PC-9 (cell line): ENCODE data around the gene ZEB2. TPM values are rescaled to one million over a fixed set of nuclear protein-coding genes. Genes with fewer than 3 reads are reported as not detected.

Experiments
- BruUV-seq: library from RNA; stranded (reverse); fragments of 400-500 nt; replicated peaks from 2 replicates; lab custom pipeline; 2021; lab: Mats Ljungman, UMichigan
- CTCF ChIA-PET: fragments of 300-600 bp; sonication (Branson Sonifier 250); formaldehyde crosslinking; loops from one replicate; lab custom pipeline; 2022; ENCODE audit warnings: antibody characterized with exemption; lab: Charles Lee
- POLR2A ChIA-PET: fragments of 300-600 bp; sonication (Branson Sonifier 250); formaldehyde crosslinking; loops from one replicate; lab custom pipeline; 2022; ENCODE audit warnings: antibody characterized with exemption; ENCODE audit not compliant: unreplicated experiment; lab: Charles Lee
- DNase-seq, 2 experiments: peaks; one replicate each; pipeline versions ENCODE4 v3.0.0 to v3.0.0-alpha.2; 2015 to 2022; ENCODE audit warnings: mixed read lengths in 1 of 2
- H2AFZ ChIP-seq: fragments of 200-600 bp; sonication (generic); 2 replicates; pipeline ENCODE4 v1.8.1; 2017; ENCODE audit warnings: antibody characterized with exemption
- H3F3A ChIP-seq: fragments of 200-600 bp; sonication (generic); 2 replicates; pipeline ENCODE4 v1.8.1; 2017; ENCODE audit warnings: antibody characterized with exemption, mild to moderate bottlenecking, low read depth; ENCODE audit not compliant: insufficient read depth
- H3K27ac ChIP-seq: fragments of 200-600 bp; sonication (generic); 2 replicates; pipeline ENCODE4 v1.6.1; 2016; ENCODE audit warnings: mixed run types
- H3K27me3 ChIP-seq: fragments of 200-600 bp; sonication (generic); 2 replicates; pipeline ENCODE4 v1.6.1; 2016; ENCODE audit warnings: low read depth, mixed run types; ENCODE audit not compliant: insufficient read depth
- H3K36me3 ChIP-seq: fragments of 200-600 bp; sonication (generic); 2 replicates; pipeline ENCODE4 v1.6.1; 2016; ENCODE audit warnings: low read depth, mixed run types
- H3K4me1 ChIP-seq: fragments of 200-600 bp; sonication (generic); replicated peaks from 2 replicates; pipeline ENCODE4 v1.6.1; 2016; ENCODE audit warnings: mixed run types; ENCODE audit not compliant: insufficient read depth
- H3K4me2 ChIP-seq: fragments of 200-600 bp; sonication (generic); 2 replicates; pipeline ENCODE4 v1.6.1; 2017; ENCODE audit warnings: mixed run types
- H3K4me3 ChIP-seq: fragments of 200-600 bp; sonication (generic); 2 replicates; pipeline ENCODE4 v1.6.1; 2016; ENCODE audit warnings: mixed run types
- H3K79me2 ChIP-seq: fragments of 200-600 bp; sonication (generic); 2 replicates; pipeline ENCODE4 v1.6.1; 2017; ENCODE audit warnings: low read depth, mixed run types
- H3K9me2 ChIP-seq: fragments of 200-600 bp; sonication (generic); 2 replicates; pipeline ENCODE4 v1.8.1; 2017; ENCODE audit warnings: mild to moderate bottlenecking; ENCODE audit not compliant: insufficient read depth
- H3K9me3 ChIP-seq: fragments of 200-600 bp; sonication (generic); 2 replicates; pipeline ENCODE4 v1.8.1; 2016; ENCODE audit warnings: low read depth; ENCODE audit not compliant: insufficient read depth
- H4K20me1 ChIP-seq: fragments of 200-600 bp; sonication (generic); 2 replicates; pipeline ENCODE4 v1.8.1; 2017; ENCODE audit not compliant: insufficient read depth
- CTCF ChIP-seq: fragments of 200-600 bp; sonication (generic); conservative IDR thresholded peaks from 2 replicates; pipeline ENCODE4 v1.6.1; 2017; ENCODE audit warnings: mixed run types, antibody characterized with exemption, mild to moderate bottlenecking, moderate library complexity
- EZH2 ChIP-seq: fragments of 200-600 bp; sonication (generic); IDR thresholded peaks from 2 replicates; pipeline ENCODE4 v1.8.0; 2017; ENCODE audit warnings: antibody characterized with exemption, low read depth
- intact Hi-C: fragments of 100-400 bp; cut with micrococcal nuclease; formaldehyde crosslinking; loops from one replicate; pipeline ENCODE4 v1.10.0; 2022; ENCODE audit not compliant: unreplicated experiment
- total RNA-seq: library from RNA; stranded (reverse); gene quantifications from 2 replicates; pipeline ENCODE4 v1.2.3, GENCODE V29; 2021

The ZEB2 gene
- total RNA-seq, 1 experiment from 2014 or later = 0.09 TPM

DNA sequence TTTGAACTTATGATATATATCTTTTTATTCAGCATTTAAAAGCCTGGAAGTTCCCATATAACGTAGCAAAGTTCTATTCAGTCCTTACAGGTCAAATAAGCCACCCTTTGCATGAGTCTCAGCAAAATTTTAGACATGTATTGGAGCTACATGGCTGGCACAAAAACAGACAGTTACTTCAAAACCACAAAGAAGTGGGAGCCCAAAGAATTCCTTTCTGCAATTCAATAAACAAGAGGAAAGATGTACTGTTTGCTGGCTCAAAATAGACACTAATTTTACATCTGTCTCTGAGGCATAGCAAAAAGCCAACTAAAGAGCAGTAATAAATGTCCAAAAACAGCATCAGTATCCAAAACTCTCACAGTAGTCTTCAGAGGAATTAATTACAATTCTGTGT is 87.0 kb downstream of the ZEB2 start:
- intact Hi-C loops = no loop called here
- no peak overlapping the region for H3K27ac ChIP-seq
- no peaks in the 10 kb centered on the region for H3K9me3 ChIP-seq
- DNase-seq = no peak
- H3F3A ChIP-seq = no peaks in the 10 kb centered on the region
- no peak overlapping the region for H3K4me3 ChIP-seq
- H3K27me3 ChIP-seq = no peaks in the 10 kb centered on the region
- peaks cover 4% of the 10 kb centered on the region; the same call in 1 of the 2 replicates for H3K9me2 ChIP-seq
- H2AFZ ChIP-seq = no peak overlapping the region
- H3K36me3 ChIP-seq = no peaks in the 10 kb centered on the region
- peaks cover 2% of the 10 kb centered on the region; the same call in 1 of the 2 replicates for H3K4me1 ChIP-seq
- ChIA-PET POLR2A (no interaction called here), CTCF (no interaction called here)
- TF ChIP-seq EZH2 = no peak
- TF ChIP-seq CTCF = no peak
- BruUV-seq = no TSS peak
- H4K20me1 ChIP-seq = no peaks in the 10 kb centered on the region
- no peaks in the 10 kb centered on the region for H3K79me2 ChIP-seq
- H3K4me2 ChIP-seq = no peak overlapping the region

- Histone ChIP-seq H3K79me2 (no peaks in the 10 kb centered on the region), H3K9me2 (peaks cover 4% of the 10 kb centered on the region; the same call in 1 of the 2 replicates), H4K20me1 (no peaks in the 10 kb centered on the region), H3K9me3 (no peaks in the 10 kb centered on the region), H3K27ac (no peak overlapping the region), H3K4me3 (no peak overlapping the region), H2AFZ (no peak overlapping the region), H3K27me3 (no peaks in the 10 kb centered on the region), H3K4me1 (no peaks in the 10 kb centered on the region), H3K4me2 (no peak overlapping the region), H3F3A (peaks cover 3% of the 10 kb centered on the region; the same call in 1 of the 2 replicates), H3K36me3 (no peaks in the 10 kb centered on the region)
- intact Hi-C loops = no loop called here
- BruUV-seq = no TSS peak
- CTCF ChIA-PET = no interaction called here
- POLR2A ChIA-PET = no interaction called here
- DNase-seq = no peak
- TF ChIP-seq EZH2 (no peak), CTCF (no peak)
These were observed 87.9 kb downstream of the ZEB2 start for GRCh38 chr2:144431998-144432397.

GRCh38 chr2:144431392-144431783 is 88.5 kb downstream of the ZEB2 start:
- DNase-seq = no peak
- Histone ChIP-seq H3K4me2 (no peak overlapping the region), H3K36me3 (no peaks in the 10 kb centered on the region), H3F3A (peaks cover 3% of the 10 kb centered on the region; the same call in 1 of the 2 replicates), H3K4me1 (no peaks in the 10 kb centered on the region), H3K27me3 (no peaks in the 10 kb centered on the region), H3K79me2 (no peaks in the 10 kb centered on the region), H3K4me3 (no peak overlapping the region), H3K9me3 (no peaks in the 10 kb centered on the region), H3K9me2 (peaks cover 4% of the 10 kb centered on the region; the same call in 1 of the 2 replicates), H3K27ac (no peak overlapping the region), H2AFZ (no peak overlapping the region), H4K20me1 (no peaks in the 10 kb centered on the region)
- ChIA-PET POLR2A (interaction anchor here (0.6 kb wide), 1 partner anchor 940 kb away, joined by 4 read pairs; no protein-coding TSS in a partner anchor), CTCF (interaction anchor here (0.6 kb wide), 1 partner anchor 42 kb away, joined by 4 read pairs; no protein-coding TSS in a partner anchor)
- TF ChIP-seq EZH2 (no peak), CTCF (no peak)
- intact Hi-C loops = no loop called here
- BruUV-seq = no TSS peak
